ENCODE results near the gene PDE5A.
"Not testable (repeated sequence)": the region's sequence is repeated elsewhere in the genome, so short reads cannot be mapped to it uniquely, and the experiment has no call there.

The PDE5A gene

GRCh38 chr4:119469039-119469438, 159.6 kb downstream of the PDE5A start:
- not testable (repeated sequence) for H3K9ac ChIP-seq (ENCODE audit: low read length in 5 of 5); H3K27ac ChIP-seq (ENCODE audit: low read depth, low read length); H3K4me3 ChIP-seq (ENCODE audit: low read depth in 1 of 5, low read length in 5 of 5); H3K4me1 ChIP-seq (ENCODE audit: control insufficient read depth in 5 of 5, insufficient read depth in 5 of 5, low read length in 5 of 5); H3K9me3 ChIP-seq (ENCODE audit: control insufficient read depth in 5 of 5, low read length in 5 of 5); H3K27me3 ChIP-seq (ENCODE audit: control insufficient read depth in 5 of 5, insufficient read depth in 4 of 5, low read length in 5 of 5)
- H3K36me3 ChIP-seq (ENCODE audit: control insufficient read depth in 5 of 5, insufficient read depth in 5 of 5, low read length in 5 of 5): peaks cover 9 to 37% (median 14%) of the 10 kb centered on the region in 5 donors

- not testable (repeated sequence) for H3K27ac ChIP-seq (ENCODE audit: low read depth, low read length); H3K4me1 ChIP-seq (ENCODE audit: control insufficient read depth in 5 of 5, insufficient read depth in 5 of 5, low read length in 5 of 5); H3K9ac ChIP-seq (ENCODE audit: low read length in 5 of 5); H3K9me3 ChIP-seq (ENCODE audit: control insufficient read depth in 5 of 5, low read length in 5 of 5); H3K27me3 ChIP-seq (ENCODE audit: control insufficient read depth in 5 of 5, insufficient read depth in 4 of 5, low read length in 5 of 5); H3K4me3 ChIP-seq (ENCODE audit: low read depth in 1 of 5, low read length in 5 of 5)
- H3K36me3 ChIP-seq (ENCODE audit: control insufficient read depth in 5 of 5, insufficient read depth in 5 of 5, low read length in 5 of 5): peaks cover 0 to 16% (median 5%) of the 10 kb centered on the region in 5 donors
Measured at GRCh38 chr4:119462733-119463132, 165.9 kb downstream of the PDE5A start.

GRCh38 chr4:119455734-119456133, 172.9 kb downstream of the PDE5A start:
- H3K27me3 ChIP-seq (ENCODE audit: control insufficient read depth in 5 of 5, insufficient read depth in 4 of 5, low read length in 5 of 5); H3K4me1 ChIP-seq (ENCODE audit: control insufficient read depth in 5 of 5, insufficient read depth in 5 of 5, low read length in 5 of 5); H3K36me3 ChIP-seq (ENCODE audit: control insufficient read depth in 5 of 5, insufficient read depth in 5 of 5, low read length in 5 of 5); H3K9ac ChIP-seq (ENCODE audit: low read length in 5 of 5); H3K27ac ChIP-seq (ENCODE audit: low read depth, low read length); H3K9me3 ChIP-seq (ENCODE audit: control insufficient read depth in 5 of 5, low read length in 5 of 5): not testable (repeated sequence)
- H3K4me3 ChIP-seq (ENCODE audit: low read depth in 1 of 5, low read length in 5 of 5): peak overlapping the region; percentile 14 to 60 (median 48)

GRCh38 chr4:119454491-119455270, 173.9 kb downstream of the PDE5A start:
- not testable (repeated sequence) for H3K27me3 ChIP-seq (ENCODE audit: control insufficient read depth in 5 of 5, insufficient read depth in 4 of 5, low read length in 5 of 5); H3K4me1 ChIP-seq (ENCODE audit: control insufficient read depth in 5 of 5, insufficient read depth in 5 of 5, low read length in 5 of 5); H3K9me3 ChIP-seq (ENCODE audit: control insufficient read depth in 5 of 5, low read length in 5 of 5); H3K36me3 ChIP-seq (ENCODE audit: control insufficient read depth in 5 of 5, insufficient read depth in 5 of 5, low read length in 5 of 5)
- H3K27ac ChIP-seq (ENCODE audit: low read depth, low read length): peak overlapping the region; percentile 88
- H3K9ac ChIP-seq (ENCODE audit: low read length in 5 of 5): peak overlapping the region; percentile 30 to 91 (median 77)
- H3K4me3 ChIP-seq (ENCODE audit: low read depth in 1 of 5, low read length in 5 of 5): peak overlapping the region; percentile 62 to 77 (median 69)

GRCh38 chr4:119454151-119454490, 174.5 kb downstream of the PDE5A start:
- H3K36me3 ChIP-seq (ENCODE audit: control insufficient read depth in 5 of 5, insufficient read depth in 5 of 5, low read length in 5 of 5); H3K4me1 ChIP-seq (ENCODE audit: control insufficient read depth in 5 of 5, insufficient read depth in 5 of 5, low read length in 5 of 5); H3K9me3 ChIP-seq (ENCODE audit: control insufficient read depth in 5 of 5, low read length in 5 of 5); H3K27me3 ChIP-seq (ENCODE audit: control insufficient read depth in 5 of 5, insufficient read depth in 4 of 5, low read length in 5 of 5): not testable (repeated sequence)
- Histone ChIP-seq H3K4me3 (ENCODE audit: low read depth in 1 of 5, low read length in 5 of 5) (peak overlapping the region; percentile 62 to 77 (median 69)), H3K27ac (ENCODE audit: low read depth, low read length) (peak overlapping the region; percentile 88), H3K9ac (ENCODE audit: low read length in 5 of 5) (peak overlapping the region; percentile 30 to 91 (median 76))

GRCh38 chr4:119453286-119453685, 175.3 kb downstream of the PDE5A start:
- not testable (repeated sequence) for H3K36me3 ChIP-seq (ENCODE audit: control insufficient read depth in 5 of 5, insufficient read depth in 5 of 5, low read length in 5 of 5); H3K4me1 ChIP-seq (ENCODE audit: control insufficient read depth in 5 of 5, insufficient read depth in 5 of 5, low read length in 5 of 5); H3K9ac ChIP-seq (ENCODE audit: low read length in 5 of 5); H3K27ac ChIP-seq (ENCODE audit: low read depth, low read length); H3K9me3 ChIP-seq (ENCODE audit: control insufficient read depth in 5 of 5, low read length in 5 of 5); H3K27me3 ChIP-seq (ENCODE audit: control insufficient read depth in 5 of 5, insufficient read depth in 4 of 5, low read length in 5 of 5); H3K4me3 ChIP-seq (ENCODE audit: low read depth in 1 of 5, low read length in 5 of 5)

- not testable (repeated sequence) for H3K9ac ChIP-seq (ENCODE audit: low read length in 5 of 5); H3K4me1 ChIP-seq (ENCODE audit: control insufficient read depth in 5 of 5, insufficient read depth in 5 of 5, low read length in 5 of 5); H3K36me3 ChIP-seq (ENCODE audit: control insufficient read depth in 5 of 5, insufficient read depth in 5 of 5, low read length in 5 of 5); H3K27me3 ChIP-seq (ENCODE audit: control insufficient read depth in 5 of 5, insufficient read depth in 4 of 5, low read length in 5 of 5); H3K9me3 ChIP-seq (ENCODE audit: control insufficient read depth in 5 of 5, low read length in 5 of 5); H3K4me3 ChIP-seq (ENCODE audit: low read depth in 1 of 5, low read length in 5 of 5)
- H3K27ac ChIP-seq (ENCODE audit: low read depth, low read length): peak overlapping the region; percentile 49
Measured at GRCh38 chr4:119449851-119450250, 178.8 kb downstream of the PDE5A start.
